Stimulated activated CD8-positive, alpha-beta memory T cell treated with anti-CD3 and anti-CD28 coated beads, Interleukin-4, amount 100 ng/mL, for 1 hour (primary cell): ENCODE measurements around the gene ANKFY1.
"Not testable (repeated sequence)": the region's sequence is repeated elsewhere in the genome, so short reads cannot be mapped to it uniquely, and the experiment has no call there.

ENCODE experiments used
- DNase-seq, 2 donors: peaks; one replicate each; pipeline ENCODE4 v3.0.0-alpha.2; 2020; ENCODE audit warnings: low read depth in 2 of 2, low spot score in 1 of 2

Gene ANKFY1

DNA sequence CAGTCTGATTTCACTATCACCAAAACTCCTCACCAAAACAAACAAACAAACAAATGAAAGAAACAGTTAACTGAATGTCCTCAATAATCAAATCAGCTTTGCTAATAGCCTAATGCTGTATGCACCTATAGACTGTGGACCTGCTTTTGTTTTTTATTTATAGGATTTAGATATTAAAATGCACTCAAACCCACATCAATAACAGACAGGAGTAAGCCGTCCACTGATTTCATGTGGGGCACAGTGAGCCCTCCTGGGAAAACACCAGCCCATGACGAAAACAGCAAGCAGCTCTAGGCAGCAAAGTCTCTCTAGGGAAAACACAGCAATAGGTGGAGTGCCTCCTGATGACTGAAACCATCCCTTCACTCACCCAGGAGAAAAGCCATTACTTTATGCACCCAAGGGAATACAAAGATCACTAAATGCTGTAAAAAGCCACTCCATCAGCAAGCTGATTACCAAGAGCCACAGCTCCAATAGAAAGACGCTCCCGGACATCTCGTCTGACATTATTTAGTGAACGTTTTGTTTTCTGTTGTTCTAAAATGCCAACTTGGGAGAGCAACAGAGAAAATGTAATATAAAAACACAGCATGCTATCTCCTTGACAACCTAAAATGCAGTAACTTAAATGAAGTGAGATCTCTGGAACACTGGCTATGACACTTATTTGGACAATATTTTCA lies 47.8 kb downstream of the ANKFY1 start:
- DNase-seq, result no peak

DNA sequence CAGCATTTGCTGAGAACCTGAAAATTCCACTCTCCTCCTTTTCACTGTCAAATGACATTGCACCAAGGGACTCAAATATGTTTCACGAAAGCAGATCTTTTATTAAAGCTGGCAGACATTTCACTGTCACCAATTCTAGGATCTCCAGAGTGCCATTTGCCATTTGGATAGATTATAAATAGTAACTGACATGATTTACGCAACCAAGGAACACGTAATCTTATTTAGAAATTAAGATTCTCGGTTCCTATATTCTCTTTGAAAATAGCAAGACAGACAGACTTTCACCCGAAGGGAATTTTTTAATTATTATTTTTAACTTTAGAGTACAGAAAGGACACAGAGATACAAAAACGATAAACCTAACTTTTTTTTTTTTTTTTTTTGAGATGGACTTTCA lies 49.6 kb downstream of the ANKFY1 start:
- no peak for DNase-seq

DNA sequence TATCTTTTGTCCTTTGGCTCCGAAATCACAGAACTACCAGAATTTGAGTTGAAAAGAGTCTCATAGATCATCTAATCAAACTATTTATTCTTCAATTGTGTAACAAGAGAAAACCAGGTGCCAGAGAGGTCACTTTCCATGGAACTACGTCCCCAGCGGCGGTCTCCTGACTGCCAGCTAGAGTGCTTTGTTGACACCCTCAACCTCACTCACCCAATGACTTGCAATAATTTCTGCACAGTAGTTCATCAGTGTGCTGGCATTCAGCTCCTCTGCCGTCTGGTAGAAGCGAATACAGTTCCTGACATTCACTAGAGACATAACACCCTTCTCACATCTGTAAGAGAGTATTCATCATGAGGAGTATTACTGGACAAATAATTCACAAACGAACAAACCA lies 54.2 kb downstream of the ANKFY1 start:
- no peak for DNase-seq

DNA sequence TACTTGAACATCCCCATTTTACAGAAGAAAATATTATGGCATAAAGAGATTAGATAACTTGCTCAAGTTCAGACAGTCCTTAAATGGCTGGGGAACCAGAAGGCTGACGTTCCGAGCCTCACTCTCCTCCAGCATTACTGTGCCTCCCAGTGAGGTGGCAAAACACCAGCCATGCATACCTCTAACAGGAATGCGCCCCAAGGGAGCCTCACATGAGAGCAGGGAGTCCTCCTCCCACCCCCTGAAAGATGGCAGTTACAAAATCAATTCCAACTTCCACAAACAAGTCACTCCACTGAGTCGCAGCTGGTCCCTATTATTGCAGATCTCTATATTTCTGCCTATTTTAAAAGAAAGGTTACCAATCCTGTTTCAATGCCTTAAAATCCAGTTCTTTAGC lies 55.5 kb downstream of the ANKFY1 start:
- no peak for DNase-seq

DNA sequence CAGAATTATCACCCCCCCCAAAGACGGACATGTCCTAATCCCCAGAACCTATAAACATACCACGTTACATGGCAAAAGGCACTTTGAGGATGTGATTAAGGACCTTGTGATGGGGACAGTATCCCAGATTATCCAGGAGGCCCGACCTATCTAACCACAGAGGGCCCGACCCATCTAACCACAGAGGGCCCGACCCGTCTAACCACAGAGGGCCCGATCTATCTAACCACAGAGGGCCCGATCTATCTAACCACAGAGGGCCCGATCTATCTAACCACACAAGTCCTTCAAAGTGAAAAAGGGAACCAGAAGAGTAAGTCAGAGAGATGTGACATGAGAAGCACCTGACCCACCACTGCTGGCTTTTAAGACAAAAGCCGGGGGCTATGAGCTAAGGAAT lies 56.8 kb downstream of the ANKFY1 start:
- DNase-seq, result no peak

DNA sequence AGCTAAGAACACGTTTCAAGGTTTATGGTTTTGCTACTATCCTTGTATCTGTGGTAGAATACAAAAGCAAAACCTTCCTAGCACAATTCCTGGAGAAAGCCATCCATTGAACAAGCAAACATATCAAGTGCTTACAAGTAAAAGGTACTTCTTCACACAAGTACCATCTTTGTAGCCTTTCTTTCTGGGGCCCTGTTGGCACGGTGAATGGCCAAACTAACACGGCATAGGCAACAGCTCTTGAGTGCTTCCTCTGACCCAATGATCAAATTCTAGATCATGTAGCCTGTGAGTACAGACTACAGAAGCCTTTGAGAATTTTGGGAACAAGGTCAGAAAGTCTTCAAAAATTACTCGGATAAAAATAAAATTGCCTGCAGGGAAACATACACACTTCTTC lies 57.9 kb downstream of the ANKFY1 start:
- no peak for DNase-seq

DNA sequence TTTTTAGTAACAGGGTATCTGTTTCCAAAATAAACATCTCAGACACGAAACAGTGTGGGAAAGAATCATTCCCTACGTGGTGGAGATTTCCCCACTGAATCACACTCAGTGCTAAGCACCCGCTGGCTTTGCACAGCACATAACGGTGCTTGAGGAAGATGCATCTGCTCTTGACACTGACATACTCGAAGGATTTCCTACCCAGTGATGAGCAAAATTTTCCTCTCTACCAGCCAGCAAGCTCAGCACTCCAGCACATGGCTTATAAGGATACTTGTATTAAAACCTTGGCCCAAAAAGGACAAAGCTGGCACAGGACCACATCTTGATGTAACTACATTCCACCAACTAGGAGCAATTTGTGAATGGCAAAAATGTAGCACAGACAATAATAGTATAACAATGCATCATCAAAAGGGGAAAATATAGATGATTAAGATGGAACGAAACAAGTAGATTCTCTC lies 59.0 kb downstream of the ANKFY1 start:
- DNase-seq, result no peak

DNA sequence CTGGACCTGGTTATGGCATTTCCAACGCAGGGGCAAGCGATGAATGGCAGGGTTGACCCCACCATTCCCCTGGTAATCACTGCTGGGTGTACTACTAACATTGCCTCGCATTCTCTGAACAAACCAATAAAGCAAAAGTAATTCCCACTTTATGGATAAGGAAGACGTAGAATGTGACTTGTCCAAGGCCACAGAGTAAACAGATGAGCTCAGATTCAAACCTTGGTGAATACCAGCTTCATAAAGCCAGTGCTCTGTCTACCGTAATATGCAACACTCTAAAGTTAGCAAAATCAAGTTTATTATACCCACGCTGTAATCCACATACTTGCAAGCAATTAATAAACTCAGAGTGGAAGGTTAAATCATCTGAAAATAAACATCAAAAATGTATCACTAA lies 59.6 kb downstream of the ANKFY1 start:
- DNase-seq, result no peak

DNA sequence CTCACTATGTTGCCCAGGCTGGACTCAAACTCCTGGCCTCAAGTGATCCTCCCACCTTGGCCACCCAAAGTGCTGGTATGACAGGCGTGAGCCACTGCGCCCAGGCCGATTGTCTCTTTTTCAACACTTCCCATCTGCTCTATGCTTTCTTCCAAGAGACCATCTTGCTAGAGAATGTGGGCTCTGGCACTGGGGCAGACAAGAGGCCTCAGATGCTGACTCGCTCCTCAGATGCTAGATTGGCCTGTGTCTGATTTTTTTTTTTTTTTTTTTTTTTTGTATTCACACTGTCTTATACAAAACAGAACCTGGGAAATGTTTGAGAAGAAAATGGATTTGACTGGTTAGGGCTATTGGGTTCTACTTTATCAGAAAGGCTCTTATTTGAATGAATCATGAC lies 62.6 kb downstream of the ANKFY1 start:
- DNase-seq, result no peak

DNA sequence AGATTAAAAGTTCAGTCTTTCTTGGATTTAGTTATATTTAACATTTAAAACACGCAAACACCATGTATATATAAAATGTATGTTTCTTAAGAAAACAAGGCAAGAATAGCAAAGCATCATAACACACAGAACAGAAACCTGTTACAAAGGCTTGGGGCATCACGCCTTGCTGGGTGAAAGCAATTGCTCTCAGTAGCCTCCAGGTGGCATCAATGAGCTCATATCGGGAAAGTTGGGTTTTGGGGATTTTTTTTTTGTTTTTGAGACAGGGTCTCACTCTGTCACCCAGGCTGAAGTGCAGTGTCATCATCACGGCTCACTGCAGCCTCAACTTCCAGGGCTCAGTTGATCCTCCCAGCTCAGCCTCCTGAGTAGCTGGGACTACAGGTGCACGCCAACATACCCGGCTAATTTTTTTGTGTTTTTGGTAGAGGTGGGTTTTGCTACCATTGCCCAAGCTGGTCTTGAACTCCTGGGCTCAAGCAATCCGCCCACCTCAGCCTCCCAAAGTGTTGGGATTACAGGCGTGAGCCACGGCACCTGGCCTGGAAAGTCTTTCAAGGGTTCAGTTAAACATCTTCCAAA lies 63.9 kb downstream of the ANKFY1 start:
- DNase-seq, result no peak

DNA sequence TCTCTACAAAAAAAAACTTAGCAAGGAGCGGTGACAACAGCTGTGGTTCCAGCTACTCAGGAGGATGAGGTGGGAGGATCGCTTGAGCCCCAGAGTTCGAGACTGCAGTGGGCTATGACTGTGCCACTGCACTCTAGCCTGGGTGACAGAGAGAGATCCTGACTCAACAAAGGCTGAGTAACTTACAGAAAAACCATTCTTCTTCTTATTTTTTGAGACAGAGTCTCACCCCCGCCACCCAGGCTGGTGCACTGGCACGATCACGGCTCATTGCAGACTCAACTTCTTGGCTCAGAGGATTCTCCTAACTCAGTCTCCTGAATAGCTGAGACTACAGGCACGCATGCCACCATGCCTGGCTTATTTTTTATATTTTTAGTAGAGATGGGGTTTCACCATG lies 64.8 kb downstream of the ANKFY1 start:
- no peak for DNase-seq

DNA sequence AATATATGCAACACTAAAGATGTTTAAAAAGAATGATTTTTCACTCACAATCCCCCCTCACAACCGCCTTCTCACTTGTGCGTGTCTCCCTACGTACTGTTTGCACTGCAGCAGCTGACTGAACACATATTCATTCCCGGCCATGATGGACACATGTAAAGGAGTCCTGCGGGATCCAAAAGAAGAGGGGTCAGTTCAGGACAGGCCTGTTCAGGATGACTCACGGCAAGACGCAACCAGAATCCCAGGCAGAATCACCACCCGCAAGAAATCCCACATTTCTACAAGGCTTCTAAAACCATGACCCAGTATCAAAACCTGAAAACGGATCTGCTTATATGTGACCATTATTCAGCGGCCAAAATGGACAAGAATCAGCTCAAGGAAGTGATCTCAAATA lies 68.5 kb downstream of the ANKFY1 start:
- DNase-seq, result no peak

DNA sequence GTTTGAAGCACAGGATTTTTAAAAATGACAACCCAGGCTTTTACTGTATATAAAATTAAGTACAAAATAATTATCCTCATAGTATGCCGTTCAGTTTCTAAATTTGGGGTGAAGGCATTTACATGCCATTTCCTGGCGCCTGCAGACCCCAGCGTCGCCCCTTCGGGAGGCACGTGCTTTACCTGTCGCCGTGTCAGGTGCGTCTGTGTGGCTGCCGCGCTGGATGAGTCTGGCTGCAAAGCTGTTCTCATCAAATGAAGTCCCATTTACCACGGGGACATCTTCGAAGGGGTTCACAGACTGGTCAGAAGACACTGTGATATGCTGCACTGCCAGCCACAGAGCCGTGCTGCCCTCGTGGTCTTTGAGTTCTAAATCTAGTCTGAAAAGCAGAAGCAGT lies 69.0 kb downstream of the ANKFY1 start:
- DNase-seq, result no peak

DNA sequence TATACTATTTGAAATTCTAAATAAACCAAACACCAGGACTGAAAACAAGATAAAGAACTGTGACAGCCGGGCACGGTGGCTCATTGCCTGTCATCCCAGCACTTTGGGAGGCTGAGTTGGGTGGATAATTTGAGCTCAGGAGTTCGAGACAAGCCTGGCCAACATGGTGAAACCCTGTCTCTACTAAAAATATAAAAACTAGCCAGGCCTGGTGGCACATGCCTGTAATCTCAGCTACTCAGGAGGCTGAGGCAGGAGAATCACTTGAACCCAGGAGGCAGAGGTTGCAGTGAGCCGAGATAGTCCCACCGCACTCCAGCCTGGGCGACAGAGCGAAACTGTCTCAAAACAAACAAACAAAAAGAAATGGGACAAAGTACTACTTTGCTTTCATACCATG lies 73.0 kb downstream of the ANKFY1 start:
- DNase-seq, result not testable (repeated sequence)

DNA sequence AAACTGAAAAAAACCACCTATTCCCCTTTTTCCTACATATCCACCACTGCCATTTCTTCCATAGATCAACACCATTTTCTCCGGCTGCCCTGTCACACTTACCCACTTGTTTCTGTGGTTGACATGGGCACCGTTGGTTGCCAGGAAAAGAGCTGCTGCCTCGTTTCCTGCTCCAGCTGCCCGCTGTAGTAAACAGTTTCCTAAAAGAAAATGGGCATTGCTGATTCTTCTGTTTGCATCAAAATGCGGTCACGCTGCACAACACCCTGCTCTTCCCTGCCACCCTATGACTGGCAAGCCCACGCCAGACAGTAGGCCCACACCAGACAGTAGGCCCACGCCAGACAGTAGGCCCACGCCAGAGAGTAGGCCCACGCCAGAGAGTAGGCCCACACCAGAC lies 74.5 kb downstream of the ANKFY1 start:
- DNase-seq, result no peak

DNA sequence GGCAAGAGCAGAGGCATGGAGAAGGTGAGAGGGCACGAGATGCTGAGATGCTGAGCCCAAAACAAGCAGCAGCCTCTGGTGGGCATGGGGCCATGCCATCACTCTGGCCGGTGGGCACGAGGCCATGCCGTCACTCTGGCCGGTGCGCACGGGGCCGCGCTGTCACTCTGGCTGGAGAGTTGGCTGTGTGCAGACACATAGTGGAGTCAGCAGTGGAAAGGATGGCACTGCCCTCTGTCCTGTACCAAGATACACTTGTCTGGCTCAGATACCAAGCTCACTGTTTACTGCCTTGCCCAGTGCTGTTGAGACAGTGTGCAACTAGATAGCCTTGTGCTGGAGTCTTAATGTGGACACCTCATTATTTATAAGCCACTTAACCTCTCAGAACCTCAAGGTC lies 75.7 kb downstream of the ANKFY1 start:
- DNase-seq, result no peak

DNA sequence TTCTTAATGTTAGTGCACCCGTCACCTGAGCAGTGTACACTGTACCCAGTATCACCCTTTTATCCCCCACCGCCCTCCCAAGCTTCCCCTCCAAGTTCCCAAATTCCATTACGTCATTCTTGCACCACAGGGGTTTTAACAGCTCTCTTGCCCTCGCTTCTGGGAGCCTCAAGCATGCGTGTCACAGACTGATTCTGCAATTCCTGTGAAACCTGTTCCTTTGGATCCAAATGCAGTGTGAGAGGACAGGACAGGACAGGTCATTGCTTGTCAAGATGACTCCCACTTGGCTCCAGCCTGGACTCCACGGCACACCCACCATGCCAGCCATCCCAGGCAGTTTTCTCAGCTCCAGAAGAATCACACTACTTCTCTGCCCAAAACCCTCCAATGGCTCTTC lies 76.7 kb downstream of the ANKFY1 start:
- DNase-seq, result no peak

DNA sequence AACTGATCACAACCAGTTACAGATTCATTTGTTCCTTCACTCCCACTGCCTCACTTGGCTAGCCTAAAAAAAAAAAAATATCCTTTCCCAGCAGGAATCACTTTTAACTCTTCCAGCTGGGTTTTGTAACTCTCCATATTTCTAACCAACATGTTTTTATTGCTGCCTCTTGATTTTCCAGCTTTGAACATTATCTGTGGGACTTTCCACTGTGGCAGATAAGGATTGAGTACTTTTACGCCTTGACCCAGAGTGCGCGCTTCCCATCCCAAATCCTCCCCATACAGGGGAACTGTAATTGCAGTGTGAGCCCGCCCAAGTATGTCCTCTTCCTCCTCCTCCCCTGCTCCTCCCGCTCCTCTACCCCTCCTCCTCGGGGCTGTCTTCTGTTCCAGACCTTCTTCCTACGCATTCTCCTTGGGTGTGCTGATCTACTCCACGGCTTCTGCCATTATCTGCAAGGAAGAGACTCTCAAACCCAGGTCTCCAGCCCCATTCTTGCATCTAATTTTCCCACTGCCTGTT lies 77.4 kb downstream of the ANKFY1 start:
- no peak for DNase-seq

DNA sequence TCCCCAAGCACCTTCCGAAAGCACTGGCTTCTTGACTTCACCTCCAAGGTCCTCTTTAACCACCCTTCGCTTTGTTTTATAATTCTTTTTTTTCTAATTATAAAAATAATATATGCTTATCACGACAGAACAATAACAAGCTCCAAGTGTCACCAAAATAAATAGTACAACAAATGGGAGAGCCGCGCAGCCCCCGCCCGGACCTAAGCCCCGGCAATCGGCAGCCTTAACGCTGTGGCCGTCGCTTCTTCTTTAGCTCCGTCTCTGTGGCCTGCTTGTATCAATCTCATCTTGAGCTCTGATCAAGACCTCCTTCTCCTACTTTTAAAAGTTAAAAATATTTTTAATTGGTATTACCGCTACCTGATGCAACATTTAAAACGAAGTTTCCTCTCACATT lies 78.1 kb downstream of the ANKFY1 start:
- no peak for DNase-seq

DNA sequence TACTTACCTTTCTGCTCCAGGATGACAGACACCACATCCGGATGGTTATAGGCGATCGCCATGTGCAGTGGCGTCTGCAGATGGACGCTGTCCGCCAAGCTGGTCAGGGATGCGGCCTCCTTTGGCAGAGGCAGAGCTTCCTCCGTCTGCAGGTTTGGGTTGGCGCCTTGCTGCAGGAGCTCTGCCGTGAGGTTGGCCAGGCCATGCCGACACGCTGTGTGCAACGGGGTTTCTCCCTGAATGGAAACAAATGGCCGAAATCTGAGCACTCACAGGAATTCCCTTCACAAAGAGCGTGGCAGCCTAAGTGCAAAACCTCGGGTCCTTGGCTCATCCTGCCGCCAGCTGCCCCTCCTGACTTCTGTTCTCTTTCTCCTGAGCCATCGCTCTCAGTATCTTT lies 79.0 kb downstream of the ANKFY1 start:
- no peak for DNase-seq

DNA sequence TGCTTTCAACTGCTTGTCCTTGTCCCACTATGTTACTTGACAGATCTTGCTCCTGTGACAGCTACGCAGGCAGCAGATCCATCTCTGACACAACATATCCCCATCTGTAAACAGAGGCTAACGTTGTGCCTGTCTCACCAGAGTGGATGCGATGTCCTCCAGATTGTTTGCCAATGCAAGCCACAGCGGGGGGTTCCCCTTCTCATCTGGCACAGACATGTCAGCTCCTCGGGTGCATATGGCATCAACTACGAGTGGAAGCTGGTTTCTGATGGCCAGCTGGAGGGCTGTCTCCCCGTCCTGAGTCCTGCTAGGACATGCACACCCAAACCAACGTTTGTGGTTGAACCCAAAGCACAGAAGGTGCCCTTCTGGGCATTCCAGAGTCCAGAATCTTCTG lies 81.7 kb downstream of the ANKFY1 start:
- DNase-seq, result no peak

DNA sequence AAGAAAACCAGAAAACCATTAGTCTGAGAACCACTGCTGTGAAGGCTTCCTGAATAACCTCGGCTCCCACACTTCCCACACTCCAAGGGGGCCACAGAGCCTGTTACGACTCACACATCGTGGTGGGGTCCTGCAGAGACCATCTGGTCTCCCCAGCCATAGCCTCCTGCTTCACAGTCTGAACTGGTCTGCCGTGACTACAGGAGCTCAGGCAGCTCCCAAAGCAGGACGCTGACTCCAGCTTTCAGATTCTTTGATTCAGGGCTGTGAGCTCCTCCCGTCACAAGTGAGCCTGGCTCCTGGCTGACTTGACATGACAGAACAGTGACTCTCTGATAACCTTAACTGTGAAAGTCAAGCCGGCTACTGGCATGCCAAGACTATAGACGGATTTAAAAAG lies 83.0 kb downstream of the ANKFY1 start:
- no peak for DNase-seq

DNA sequence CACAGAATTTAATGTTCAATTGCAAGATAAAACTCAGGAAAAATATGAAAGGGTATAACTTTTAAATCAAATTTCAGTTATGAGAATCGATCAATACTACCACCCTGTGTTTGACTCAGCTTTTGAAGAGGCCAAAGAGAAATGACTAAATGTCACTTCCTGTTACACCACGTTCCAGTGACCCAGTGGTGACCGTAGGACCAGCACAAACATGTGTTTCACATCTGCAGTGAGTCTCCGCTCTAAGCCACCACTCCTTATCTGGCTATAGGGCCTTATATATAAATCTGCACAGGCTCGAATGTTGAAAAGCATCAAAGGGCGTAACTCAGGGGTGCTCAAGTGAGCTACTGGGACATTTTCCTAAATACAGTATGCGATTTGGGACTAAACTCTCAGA lies 84.7 kb downstream of the ANKFY1 start:
- no peak for DNase-seq
